Upper lobe of right lung (tissue), 1 donor: ENCODE results near the gene TMTC4. TPM values are rescaled to one million over a fixed set of nuclear protein-coding genes. Genes with fewer than 3 reads are reported as not detected.

Source experiments
- ATAC-seq: fragments of 200-7000 bp; cut with Tn5 transposase; one replicate; pipeline ENCODE4 v1.9.1; 2020; ENCODE audit warnings: mild to moderate bottlenecking, moderate library complexity
- DNase-seq: peaks from one replicate; pipeline ENCODE4 v3.0.0-alpha.2; 2020
- H3K27ac ChIP-seq: fragments of 200-600 bp; one replicate; pipeline ENCODE4 v1.8.0; 2022
- H3K27me3 ChIP-seq: fragments of 200-600 bp; one replicate; pipeline ENCODE4 v1.8.0; 2022; ENCODE audit warnings: mild to moderate bottlenecking
- H3K36me3 ChIP-seq: fragments of 200-600 bp; one replicate; pipeline ENCODE4 v1.8.0; 2022
- H3K4me1 ChIP-seq: fragments of 200-600 bp; one replicate; pipeline ENCODE4 v1.8.0; 2022
- H3K4me3 ChIP-seq: fragments of 200-600 bp; one replicate; pipeline ENCODE4 v1.8.0; 2022; ENCODE audit warnings: mild to moderate bottlenecking
- H3K9me3 ChIP-seq: fragments of 200-600 bp; one replicate; pipeline ENCODE4 v1.8.0; 2022
- CTCF ChIP-seq: fragments of 200-600 bp; IDR thresholded peaks from one replicate; pipeline ENCODE4 v1.8.0; 2022; ENCODE audit warnings: antibody characterized with exemption
- intact Hi-C: fragments of 100-400 bp; cut with DNase I; formaldehyde crosslinking; loops from one replicate; pipeline ENCODE4 v1.11.0; 2022
- total RNA-seq: library from RNA; stranded (reverse); fragmentation: NEBNext Ultra II Directional; extraction: Animal tissue kit (Norgen Biotek cat#: 25700); gene quantifications from one replicate; pipeline ENCODE4 v1.2.1, GENCODE V29; 2021
- donor health status: DM: no; HTN: yes; CAD: no; lungs with severe emphysema.

TMTC4 gene
- total RNA-seq, 1 donor from 2014 or later: 17.5 TPM

DNA sequence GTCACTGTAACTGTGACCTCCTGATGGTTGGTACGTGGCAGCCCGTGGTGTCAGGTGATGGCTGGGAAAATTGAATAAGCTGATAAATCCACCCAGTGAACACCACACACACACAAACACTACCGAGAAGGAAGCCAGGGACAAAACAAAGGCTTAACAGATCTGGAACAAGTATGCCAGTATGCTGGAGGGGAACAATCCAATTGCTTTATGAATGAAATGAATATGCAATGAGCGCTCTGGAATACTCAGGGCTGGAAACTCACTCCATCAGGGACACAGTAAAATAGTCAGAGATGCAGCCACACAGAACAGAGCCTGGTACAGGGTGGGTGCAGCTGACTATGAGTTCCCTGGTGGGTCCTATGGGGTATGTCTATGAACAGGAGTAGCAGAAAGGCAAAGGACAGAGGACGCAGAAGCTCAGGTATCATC, 16.7 kb downstream of the TMTC4 start:
- no peak for TF ChIP-seq CTCF
- H3K27ac ChIP-seq: no peak overlapping the region
- no peaks in the 10 kb centered on the region for H3K9me3 ChIP-seq
- no peak overlapping the region for H3K4me3 ChIP-seq
- no peaks in the 10 kb centered on the region for H3K4me1 ChIP-seq
- H3K27me3 ChIP-seq: no peaks in the 10 kb centered on the region
- DNase-seq (no peak), ATAC-seq (no peak)
- intact Hi-C loops: no loop called here
- H3K36me3 ChIP-seq: peaks cover 48% of the 10 kb centered on the region

- intact Hi-C loops: no loop called here
- Histone ChIP-seq H3K27ac (no peak overlapping the region), H3K4me1 (no peaks in the 10 kb centered on the region), H3K4me3 (no peak overlapping the region), H3K27me3 (no peaks in the 10 kb centered on the region), H3K36me3 (peaks cover 20% of the 10 kb centered on the region), H3K9me3 (no peaks in the 10 kb centered on the region)
- DNase-seq (no peak), ATAC-seq (no peak)
- no peak for TF ChIP-seq CTCF
These were observed 22.1 kb downstream of the TMTC4 start for GRCh38 chr13:100652510-100652909.

- ATAC-seq (no peak), DNase-seq (no peak)
- intact Hi-C loops: no loop called here
- H3K27ac ChIP-seq: no peak overlapping the region
- H3K4me3 ChIP-seq: no peak overlapping the region
- H3K36me3 ChIP-seq: no peaks in the 10 kb centered on the region
- no peaks in the 10 kb centered on the region for H3K9me3 ChIP-seq
- H3K27me3 ChIP-seq: no peaks in the 10 kb centered on the region
- TF ChIP-seq CTCF: no peak
- H3K4me1 ChIP-seq: no peaks in the 10 kb centered on the region
These were observed 24.3 kb downstream of the TMTC4 start for GRCh38 chr13:100650326-100650725.

- intact Hi-C loops: no loop called here
- ATAC-seq: no peak
- no peak for TF ChIP-seq CTCF
- Histone ChIP-seq H3K4me1 (no peaks in the 10 kb centered on the region), H3K4me3 (no peak overlapping the region), H3K27ac (no peak overlapping the region), H3K36me3 (no peaks in the 10 kb centered on the region), H3K9me3 (no peaks in the 10 kb centered on the region), H3K27me3 (no peaks in the 10 kb centered on the region)
- no peak for DNase-seq
These were observed 26.2 kb downstream of the TMTC4 start for GRCh38 chr13:100648354-100648753.

DNA sequence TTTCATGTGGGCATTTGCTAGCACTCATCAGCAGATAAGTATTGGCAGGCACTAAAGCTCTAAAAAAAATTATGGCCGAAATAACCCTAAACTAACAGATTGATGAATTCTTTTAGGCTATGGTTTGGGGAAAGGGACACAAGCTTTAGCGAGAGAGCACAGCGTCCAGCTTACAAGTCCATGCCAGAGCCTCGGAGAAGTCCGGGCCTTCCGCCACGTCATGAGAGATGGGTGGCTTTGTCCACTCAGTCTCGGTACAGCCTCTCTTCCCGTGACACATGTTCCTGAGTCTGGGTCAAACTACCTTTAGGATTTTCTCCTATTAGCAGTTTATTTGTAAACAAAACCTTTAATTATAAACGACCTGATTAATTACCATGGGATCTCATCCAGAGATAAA, 27.7 kb downstream of the TMTC4 start:
- peaks cover 3% of the 10 kb centered on the region for H3K36me3 ChIP-seq
- no peak for TF ChIP-seq CTCF

DNA sequence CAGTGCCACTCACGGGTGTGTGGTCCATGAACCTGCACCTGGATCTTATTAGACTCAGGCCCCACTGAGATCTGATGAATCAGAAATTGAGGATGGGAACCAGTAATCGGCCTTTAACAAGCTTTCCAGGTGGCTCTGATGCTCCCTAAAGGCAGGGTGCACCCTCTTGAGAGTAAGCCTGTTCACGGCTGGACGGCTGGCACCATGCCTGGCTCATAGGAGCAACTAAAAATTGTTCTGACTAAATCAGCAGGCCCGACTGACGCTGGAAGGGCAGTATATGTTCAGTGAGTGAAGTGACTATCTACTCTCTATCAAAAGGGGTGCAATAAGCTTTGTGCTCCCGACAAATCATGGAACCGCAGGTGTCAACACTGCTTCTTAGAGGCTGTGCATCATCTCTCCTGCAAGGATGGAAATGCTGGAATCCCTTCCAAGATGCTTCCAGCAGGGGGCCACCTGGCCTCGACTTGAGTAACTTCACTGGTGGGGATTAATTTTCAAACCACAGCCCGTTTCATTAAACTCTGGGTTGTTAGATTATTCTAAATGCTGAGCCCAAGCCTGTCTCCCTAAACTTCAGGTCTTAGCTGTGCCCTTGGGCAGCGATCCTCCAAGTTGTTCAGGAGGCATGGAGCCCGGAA, 28.4 kb downstream of the TMTC4 start:
- no peak for DNase-seq
- intact Hi-C loops: no loop called here
- no peaks in the 10 kb centered on the region for H3K4me1 ChIP-seq
- H3K9me3 ChIP-seq: no peaks in the 10 kb centered on the region
- ATAC-seq: no peak
- no peaks in the 10 kb centered on the region for H3K27me3 ChIP-seq
- H3K4me3 ChIP-seq: no peak overlapping the region
- no peak overlapping the region for H3K27ac ChIP-seq
- peaks cover 9% of the 10 kb centered on the region for H3K36me3 ChIP-seq
- TF ChIP-seq CTCF: peak; percentile 20

More for the DNA sequence above, 27.7 kb downstream of the TMTC4 start:
- Histone ChIP-seq H3K4me1 (no peaks in the 10 kb centered on the region), H3K4me3 (no peak overlapping the region), H3K27ac (no peak overlapping the region), H3K9me3 (no peaks in the 10 kb centered on the region), H3K27me3 (no peaks in the 10 kb centered on the region)
- ATAC-seq: no peak
- intact Hi-C loops: no loop called here
- no peak for DNase-seq
